ENCODE data around the gene TMEM108. TPM values are rescaled to one million over a fixed set of nuclear protein-coding genes. Genes with fewer than 3 reads are reported as not detected.

The TMEM108 gene
- total and polyA plus RNA-seq, 2 of the 4 experiments (the other 2 are of a cell fraction): 0.18 to 2.2 TPM

DNA sequence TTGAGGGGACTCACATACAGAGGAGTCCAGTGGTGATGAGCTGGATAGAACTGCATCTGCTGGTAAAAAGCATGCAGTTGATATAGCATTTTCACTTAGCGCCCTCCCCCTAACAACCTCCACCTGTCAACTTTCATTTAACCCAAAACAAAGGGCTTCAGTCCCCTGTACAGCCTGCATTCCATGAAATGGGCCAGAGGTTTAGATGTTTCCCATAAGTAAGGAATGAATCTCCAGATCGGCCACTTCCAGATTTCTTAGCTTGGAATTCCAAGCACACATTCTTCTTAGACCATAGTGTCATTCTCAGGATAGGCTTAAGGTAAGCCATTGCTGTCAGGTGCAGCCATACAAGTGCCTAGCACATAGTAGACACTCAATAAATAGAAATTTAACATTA lies 328.7 kb downstream of the TMEM108 start:
- no peak overlapping the region for H3K23ac ChIP-seq (ENCODE audit: low read depth, low read length)
- no peak overlapping the region for H2BK120ac ChIP-seq (ENCODE audit: low read depth, low read length)
- CTCF ChIA-PET: interaction anchor here (0.5 kb wide), 1 partner anchor 9 kb away, joined by 9 read pairs; no protein-coding TSS in a partner anchor
- H4K20me1 ChIP-seq (ENCODE audit: insufficient read depth, low read length): no peaks in the 10 kb centered on the region
- H2BK20ac ChIP-seq (ENCODE audit: low read depth, low read length): no peak overlapping the region
- DNase-seq (no peak), ATAC-seq (ENCODE audit: low read depth) (no peak)
- no peak overlapping the region for H4K5ac ChIP-seq (ENCODE audit: low read depth, low read length)
- no peaks in the 10 kb centered on the region; the same call in 1 of the 2 replicates for H3K27me3 ChIP-seq (ENCODE audit: control insufficient read depth, insufficient read depth, low read length)
- no CpG with 5 or more reads among the region's 2 CpGs for WGBS, 2 experiments (ENCODE audit: extremely low coverage in 2 of 2, insufficient read length in 1 of 2)
- POLR2A ChIA-PET (ENCODE audit: unreplicated experiment): no interaction called here
- no peak overlapping the region for H2BK15ac ChIP-seq (ENCODE audit: low read depth, low read length)
- H3K4me2 ChIP-seq (ENCODE audit: low read depth, low read length): no peak overlapping the region
- no peaks in the 10 kb centered on the region for H3K79me1 ChIP-seq (ENCODE audit: low read depth in 1 of 2, low read length in 2 of 2)
- no peak overlapping the region for H3K4me3 ChIP-seq (ENCODE audit: insufficient read depth, low read depth, low read length)
- H3K18ac ChIP-seq (ENCODE audit: low read depth, low read length): no peak overlapping the region
- TF ChIP-seq CEBPB (IDR thresholded peaks at IDR 0.05; ENCODE audit: low read depth, low read length) (no peak), CTCF (conservative IDR thresholded peaks at IDR 0.05; ENCODE audit: low read depth, low read length) (no peak), RAD21 (IDR thresholded peaks at IDR 0.05; ENCODE audit: low read length) (no peak), RFX5 (IDR thresholded peaks at IDR 0.05; ENCODE audit: low read depth, low read length) (no peak), MAFK (IDR thresholded peaks at IDR 0.05; ENCODE audit: low read depth, low read length) (no peak), RCOR1 (IDR thresholded peaks at IDR 0.05; ENCODE audit: insufficient replicate concordance, low read length) (no peak), BHLHE40 (IDR thresholded peaks at IDR 0.05; ENCODE audit: low read depth, low read length) (no peak)
- no peak overlapping the region for H3K56ac ChIP-seq (ENCODE audit: extremely low read depth, insufficient read depth, low read length)
- H3K4ac ChIP-seq (ENCODE audit: low read depth, low read length): no peak overlapping the region
- no peak overlapping the region for H3K14ac ChIP-seq (replicated peaks; ENCODE audit: low read depth, low read length)
- intact Hi-C loops (cut with micrococcal nuclease): no loop called here
- H3K27ac ChIP-seq (ENCODE audit: insufficient read depth, low read length): no peak overlapping the region
- no peak overlapping the region for H2AK5ac ChIP-seq (ENCODE audit: low read depth, low read length)
- in situ Hi-C loops (cut with MboI; ENCODE audit: low sequenced_read_pairs): no loop called here
- no peaks in the 10 kb centered on the region for H3K36me3 ChIP-seq (ENCODE audit: control insufficient read depth, insufficient read depth, low read length)
- no peaks in the 10 kb centered on the region for H3K9me3 ChIP-seq (ENCODE audit: control insufficient read depth, insufficient read depth, low read length)
- no peak overlapping the region for H4K8ac ChIP-seq (ENCODE audit: low read depth in 2 of 2, low read length in 2 of 2)
- no peak overlapping the region for H3K9ac ChIP-seq (ENCODE audit: low read depth, low read length)
- no TSS peak for BruUV-seq (replicated peaks)
- H2AFZ ChIP-seq (replicated peaks; ENCODE audit: low read length, poor library complexity): no peak overlapping the region
- dilution Hi-C loops (cut with HindIII; ENCODE audit: low sequenced_read_pairs, unreplicated experiment): no loop called here
- H3K4me1 ChIP-seq (ENCODE audit: control insufficient read depth, insufficient read depth, low read length): no peaks in the 10 kb centered on the region
- H2BK5ac ChIP-seq (ENCODE audit: low read depth, low read length, poor library complexity, severe bottlenecking): no peak overlapping the region
- H3K9me1 ChIP-seq (ENCODE audit: insufficient read depth, low read length): no peaks in the 10 kb centered on the region
- H4K91ac ChIP-seq (ENCODE audit: insufficient read depth, low read depth, low read length): no peak overlapping the region
- no peak overlapping the region for H2AK9ac ChIP-seq (replicated peaks; ENCODE audit: low read depth, low read length, poor library complexity)
